OCI-LY1 (cell line): ENCODE results near the gene SEPSECS.

Experiments used
- H2AFZ ChIP-seq: fragments of 200-600 bp; sonication (generic), shearing (Covaris generic); 2 replicates; pipeline ENCODE4 v1.6.0; 2014; ENCODE audit warnings: antibody characterized with exemption, mild to moderate bottlenecking, low read length
- H3F3A ChIP-seq: fragments of 200-600 bp; sonication (generic), shearing (Covaris generic); 2 replicates; pipeline ENCODE4 v1.6.0; 2014; ENCODE audit warnings: mild to moderate bottlenecking, antibody characterized with exemption, low read length, moderate library complexity; ENCODE audit not compliant: insufficient read depth
- H3K27ac ChIP-seq: fragments of 200-600 bp; sonication (generic); 2 replicates; pipeline ENCODE4 v1.5.1; 2014; ENCODE audit warnings: low read length, mixed run types, mild to moderate bottlenecking, low read depth; ENCODE audit not compliant: poor library complexity, severe bottlenecking
- H3K27me3 ChIP-seq: fragments of 200-600 bp; sonication (generic); 2 replicates; pipeline ENCODE4 v1.6.0; 2014; ENCODE audit warnings: antibody characterized with exemption, mild to moderate bottlenecking, low read length, moderate library complexity; ENCODE audit not compliant: insufficient read depth
- H3K36me3 ChIP-seq: fragments of 200-600 bp; sonication (generic); 2 replicates; pipeline ENCODE4 v1.6.1; 2014; ENCODE audit warnings: mild to moderate bottlenecking, antibody characterized with exemption, low read length, moderate library complexity, mixed read lengths; ENCODE audit not compliant: insufficient read depth
- H3K4me1 ChIP-seq: fragments of 200-600 bp; sonication (generic); 2 replicates; pipeline ENCODE4 v1.5.1; 2014; ENCODE audit warnings: mild to moderate bottlenecking, low read length, moderate library complexity; ENCODE audit not compliant: insufficient read depth, severe bottlenecking
- H3K4me2 ChIP-seq: fragments of 200-600 bp; sonication (generic), shearing (Covaris generic); 2 replicates; pipeline ENCODE4 v1.6.1; 2014; ENCODE audit warnings: low read length
- H3K4me3 ChIP-seq: fragments of 200-600 bp; sonication (generic); 2 replicates; pipeline ENCODE4 v1.5.1; 2014; ENCODE audit warnings: low read length, low read depth, mild to moderate bottlenecking, mixed read lengths; ENCODE audit not compliant: poor library complexity, severe bottlenecking
- H3K79me2 ChIP-seq: fragments of 200-600 bp; shearing (Covaris generic); 2 replicates; pipeline ENCODE4 v1.6.1; 2016; ENCODE audit warnings: mixed run types, low read length, mixed read lengths; ENCODE audit not compliant: insufficient read depth
- H3K9ac ChIP-seq: fragments of 200-600 bp; sonication (generic), shearing (Covaris generic); 2 replicates; pipeline ENCODE4 v1.6.1; 2014; ENCODE audit warnings: mild to moderate bottlenecking, low read length, mixed read lengths
- H3K9me2 ChIP-seq: fragments of 200-600 bp; sonication (generic), shearing (Covaris generic); 2 replicates; pipeline ENCODE4 v1.6.1; 2014; ENCODE audit warnings: low read depth, mild to moderate bottlenecking, low read length, mixed read lengths
- H3K9me3 ChIP-seq: fragments of 200-600 bp; shearing (Covaris generic); 2 replicates; pipeline ENCODE4 v1.6.1; 2014; ENCODE audit warnings: low read length, mixed read lengths
- H4K20me1 ChIP-seq: fragments of 200-600 bp; sonication (generic), shearing (Covaris generic); 2 replicates; pipeline ENCODE4 v1.6.0; 2016; ENCODE audit warnings: mild to moderate bottlenecking, low read length; ENCODE audit not compliant: insufficient read depth
- CTCF ChIP-seq: fragments of 200-600 bp; sonication (generic), shearing (Covaris generic); IDR thresholded peaks from 2 replicates; pipeline ENCODE4 v1.5.1; 2017; ENCODE audit warnings: mild to moderate bottlenecking, antibody characterized with exemption, low read length, moderate library complexity, mixed read lengths
- EZH2 ChIP-seq: fragments of 200-600 bp; sonication (generic), shearing (Covaris generic); IDR thresholded peaks from 2 replicates; pipeline ENCODE4 v1.8.0; 2017; ENCODE audit warnings: borderline replicate concordance, mixed run types, mild to moderate bottlenecking, antibody characterized with exemption, low read length, moderate library complexity, mixed read lengths

Gene SEPSECS

GRCh38 chr4:25120146-25120940 is 39.9 kb downstream of the SEPSECS start:
- H3K36me3 ChIP-seq, result no peaks in the 10 kb centered on the region
- no peak overlapping the region for H2AFZ ChIP-seq
- TF ChIP-seq CTCF (no peak), EZH2 (no peak)
- no peaks in the 10 kb centered on the region for H3F3A ChIP-seq
- no peak overlapping the region for H3K4me3 ChIP-seq
- H3K27me3 ChIP-seq, result no peaks in the 10 kb centered on the region
- H4K20me1 ChIP-seq, result no peaks in the 10 kb centered on the region
- no peaks in the 10 kb centered on the region for H3K79me2 ChIP-seq
- no peaks in the 10 kb centered on the region for H3K9me3 ChIP-seq
- H3K4me1 ChIP-seq, result no peaks in the 10 kb centered on the region
- H3K27ac ChIP-seq, result no peak overlapping the region
- no peak overlapping the region for H3K4me2 ChIP-seq
- no peak overlapping the region for H3K9ac ChIP-seq
- H3K9me2 ChIP-seq, result no peaks in the 10 kb centered on the region

GRCh38 chr4:25117716-25118472 is 42.4 kb downstream of the SEPSECS start:
- Histone ChIP-seq H3K4me3 (no peak overlapping the region), H3F3A (no peaks in the 10 kb centered on the region), H3K4me1 (no peaks in the 10 kb centered on the region), H3K9me2 (no peaks in the 10 kb centered on the region), H3K27ac (no peak overlapping the region), H3K9me3 (no peaks in the 10 kb centered on the region), H3K27me3 (no peaks in the 10 kb centered on the region), H3K4me2 (no peak overlapping the region), H2AFZ (no peak overlapping the region), H3K79me2 (no peaks in the 10 kb centered on the region), H3K36me3 (no peaks in the 10 kb centered on the region), H3K9ac (no peak overlapping the region), H4K20me1 (no peaks in the 10 kb centered on the region)
- no peak for TF ChIP-seq EZH2
- no peak for TF ChIP-seq CTCF

GRCh38 chr4:25117274-25117673 is 43.0 kb downstream of the SEPSECS start:
- Histone ChIP-seq H3K9ac (no peak overlapping the region), H3K4me3 (no peak overlapping the region), H3K4me2 (no peak overlapping the region), H3K27me3 (no peaks in the 10 kb centered on the region), H2AFZ (no peak overlapping the region), H3K4me1 (no peaks in the 10 kb centered on the region), H3K9me2 (no peaks in the 10 kb centered on the region), H3K27ac (no peak overlapping the region), H3K9me3 (no peaks in the 10 kb centered on the region), H3F3A (no peaks in the 10 kb centered on the region), H3K36me3 (no peaks in the 10 kb centered on the region), H4K20me1 (no peaks in the 10 kb centered on the region), H3K79me2 (no peaks in the 10 kb centered on the region)
- no peak for TF ChIP-seq EZH2
- no peak for TF ChIP-seq CTCF
